Mesendoderm (in vitro differentiated cells): ENCODE measurements around the gene SPOCK3.
"Not testable (repeated sequence)": the region's sequence is repeated elsewhere in the genome, so short reads cannot be mapped to it uniquely, and the experiment has no call there.

Experiments used
- DNase-seq: peaks from one replicate; pipeline ENCODE4 v3.0.0; 2013
- H2AK5ac ChIP-seq: 2 replicates; pipeline ENCODE4 v1.6.1; 2013; ENCODE audit warnings: low read length, inconsistent platforms
- H2BK120ac ChIP-seq: 2 replicates; pipeline ENCODE4 v1.6.1; 2013; ENCODE audit warnings: low read depth, mild to moderate bottlenecking, low read length, moderate library complexity, mixed read lengths
- H2BK15ac ChIP-seq: replicated peaks from 2 replicates; pipeline ENCODE4 v1.6.1; 2013; ENCODE audit warnings: low read depth, mild to moderate bottlenecking, moderate library complexity
- H2BK5ac ChIP-seq: 2 replicates; pipeline ENCODE4 v1.6.1; 2013; ENCODE audit warnings: low read length, inconsistent platforms
- H3K18ac ChIP-seq: 2 replicates; pipeline ENCODE4 v1.6.1; 2013; ENCODE audit warnings: mild to moderate bottlenecking, low read length, mixed read lengths
- H3K23ac ChIP-seq: one replicate; pipeline ENCODE4 v1.6.1; 2013; ENCODE audit warnings: low read length
- H3K27ac ChIP-seq: 2 replicates; pipeline ENCODE4 v1.5.1; 2013; ENCODE audit warnings: low read depth, mild to moderate bottlenecking, inconsistent platforms, low read length, moderate library complexity
- H3K27me3 ChIP-seq: 2 replicates; pipeline ENCODE4 v1.6.1; 2013; ENCODE audit warnings: low read length, control low read depth, mild to moderate bottlenecking, inconsistent platforms; ENCODE audit not compliant: insufficient read depth, poor library complexity
- H3K36me3 ChIP-seq: 2 replicates; pipeline ENCODE4 v1.6.1; 2013; ENCODE audit warnings: low read length, inconsistent platforms; ENCODE audit not compliant: control insufficient read depth, insufficient read depth
- H3K4ac ChIP-seq: one replicate; pipeline ENCODE4 v1.6.1; 2013; ENCODE audit warnings: low read depth, mild to moderate bottlenecking, low read length, moderate library complexity
- H3K4me1 ChIP-seq: 2 replicates; pipeline ENCODE4 v1.6.1; 2013; ENCODE audit warnings: low read depth, low read length, inconsistent platforms; ENCODE audit not compliant: control insufficient read depth
- H3K4me2 ChIP-seq: 2 replicates; pipeline ENCODE4 v1.6.1; 2013; ENCODE audit warnings: low read length
- H3K4me3 ChIP-seq: 2 replicates; pipeline ENCODE4 v1.5.1; 2013; ENCODE audit warnings: mild to moderate bottlenecking, low read length
- H3K56ac ChIP-seq: one replicate; pipeline ENCODE4 v1.6.1; 2013; ENCODE audit warnings: low read length
- H3K79me1 ChIP-seq: 2 replicates; pipeline ENCODE4 v1.6.1; 2013; ENCODE audit warnings: low read length, inconsistent platforms
- H3K79me2 ChIP-seq: 2 replicates; pipeline ENCODE4 v1.6.1; 2013; ENCODE audit warnings: mild to moderate bottlenecking, low read length; ENCODE audit not compliant: control insufficient read depth, insufficient read depth
- H3K9ac ChIP-seq: 2 replicates; pipeline ENCODE4 v1.6.1; 2013; ENCODE audit warnings: low read length, inconsistent platforms
- H4K5ac ChIP-seq: one replicate; pipeline ENCODE4 v1.6.1; 2013; ENCODE audit warnings: low read length
- H4K8ac ChIP-seq: one replicate; pipeline ENCODE4 v1.6.1; 2013; ENCODE audit warnings: low read depth, mild to moderate bottlenecking, control low read depth, low read length, moderate library complexity
- WGBS: extraction: QIAGEN DNeasy Blood & Tissue Kit; methylation state at CpG from one replicate; pipeline ENCODE4 v1.1.7; 2013; ENCODE audit warnings: low lambda C conversion rate, missing lambda C conversion rate; ENCODE audit not compliant: insufficient coverage; ENCODE audit errors: extremely low coverage; 5-methylcytosine and 5-hydroxymethylcytosine counted together

SPOCK3 gene

DNA sequence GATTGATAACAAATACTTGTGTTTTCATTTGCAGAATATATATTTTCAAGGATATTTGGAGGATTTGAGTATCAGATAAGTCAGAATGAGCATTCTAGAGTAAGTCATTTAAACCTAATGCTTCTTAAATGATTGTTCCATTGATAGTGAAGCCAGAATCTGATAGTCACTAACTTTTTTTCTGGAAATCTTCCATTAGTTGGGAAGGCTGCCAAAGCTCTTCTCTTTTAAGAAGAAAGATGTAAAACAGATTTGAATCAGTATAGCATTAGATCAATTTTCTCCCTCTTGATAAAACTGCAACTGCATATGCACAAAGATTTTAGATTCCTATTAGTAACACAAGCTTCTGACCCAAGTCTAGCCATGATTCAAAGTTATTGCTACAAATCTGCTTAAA is 256.7 kb downstream of the SPOCK3 start:
- H3K79me2 ChIP-seq = no peaks in the 10 kb centered on the region
- no peak overlapping the region for H3K27ac ChIP-seq
- no peak overlapping the region for H3K23ac ChIP-seq
- H3K79me1 ChIP-seq = no peaks in the 10 kb centered on the region
- no peak overlapping the region for H3K4ac ChIP-seq
- no peak overlapping the region for H3K56ac ChIP-seq
- H3K18ac ChIP-seq = no peak overlapping the region
- no peak overlapping the region for H2BK120ac ChIP-seq
- H2BK15ac ChIP-seq = no peak overlapping the region
- H3K27me3 ChIP-seq = no peaks in the 10 kb centered on the region
- H3K4me1 ChIP-seq = no peaks in the 10 kb centered on the region
- no peak overlapping the region for H3K9ac ChIP-seq
- no peak overlapping the region for H4K8ac ChIP-seq
- no peak overlapping the region for H3K4me2 ChIP-seq
- no peak for DNase-seq
- no peak overlapping the region for H3K4me3 ChIP-seq
- H2BK5ac ChIP-seq = no peak overlapping the region
- H2AK5ac ChIP-seq = no peak overlapping the region
- H3K36me3 ChIP-seq = no peaks in the 10 kb centered on the region
- H4K5ac ChIP-seq = no peak overlapping the region

DNA sequence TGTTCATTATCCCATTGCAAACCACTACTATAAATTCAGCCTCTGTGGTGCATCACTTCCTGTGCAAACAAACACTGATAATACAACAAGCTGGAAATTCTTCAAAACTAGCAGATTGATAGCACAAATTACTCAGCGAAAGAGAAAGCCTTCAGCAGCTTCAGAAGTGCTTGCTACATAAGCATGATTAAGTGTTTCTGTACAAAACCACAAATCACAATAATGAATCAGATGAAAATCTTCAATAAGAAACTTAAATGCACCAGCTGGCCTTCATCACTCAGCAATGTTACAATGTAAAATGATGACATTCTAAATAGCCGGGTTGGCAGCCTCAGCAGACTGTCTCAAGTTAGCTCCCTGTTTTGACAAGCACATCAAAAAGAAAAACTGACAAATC is 262.2 kb downstream of the SPOCK3 start:
- Histone ChIP-seq H3K4me3 (no peak overlapping the region), H3K4me1 (no peaks in the 10 kb centered on the region), H3K4ac (no peak overlapping the region), H2BK120ac (no peak overlapping the region), H3K18ac (no peak overlapping the region), H3K56ac (no peak overlapping the region), H3K36me3 (no peaks in the 10 kb centered on the region), H2BK15ac (no peak overlapping the region), H3K4me2 (no peak overlapping the region), H3K9ac (no peak overlapping the region), H4K5ac (no peak overlapping the region), H3K79me2 (no peaks in the 10 kb centered on the region), H4K8ac (no peak overlapping the region), H2BK5ac (no peak overlapping the region), H3K27me3 (no peaks in the 10 kb centered on the region), H2AK5ac (no peak overlapping the region), H3K23ac (no peak overlapping the region), H3K79me1 (no peaks in the 10 kb centered on the region), H3K27ac (no peak overlapping the region)
- no CpG with 5 or more reads among the region's 2 CpGs for WGBS
- DNase-seq = no peak

DNA sequence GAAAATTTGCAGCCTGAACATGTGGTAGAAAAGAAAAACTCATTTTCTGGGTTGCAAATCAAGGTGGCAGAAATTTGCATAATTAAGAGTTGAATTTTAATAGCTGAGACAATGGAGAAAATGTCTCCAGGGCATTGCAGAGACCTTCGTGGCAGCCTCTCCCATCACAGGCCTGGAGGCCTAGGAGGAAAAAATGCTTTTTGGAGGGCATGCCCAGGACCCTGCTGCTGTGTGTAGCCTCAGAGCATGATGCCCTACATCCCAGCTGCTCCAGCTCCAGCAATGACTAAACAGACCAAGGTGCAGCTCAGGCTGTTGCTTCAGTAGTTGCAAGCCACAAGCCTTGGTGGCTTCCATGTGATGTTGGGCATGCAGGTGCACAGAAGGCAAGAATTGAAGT is 266.1 kb downstream of the SPOCK3 start:
- not testable (repeated sequence) for H2AK5ac ChIP-seq, DNase-seq, H3K79me2 ChIP-seq, H3K27me3 ChIP-seq, H3K56ac ChIP-seq, H2BK5ac ChIP-seq, H3K18ac ChIP-seq, H2BK120ac ChIP-seq, H3K4me2 ChIP-seq, H3K4me3 ChIP-seq, H4K5ac ChIP-seq, H3K4me1 ChIP-seq, H3K36me3 ChIP-seq, H3K27ac ChIP-seq, H4K8ac ChIP-seq, H2BK15ac ChIP-seq, H3K4ac ChIP-seq, H3K23ac ChIP-seq, H3K79me1 ChIP-seq, H3K9ac ChIP-seq
- WGBS = no CpG with 5 or more reads among the region's 1 CpG

DNA sequence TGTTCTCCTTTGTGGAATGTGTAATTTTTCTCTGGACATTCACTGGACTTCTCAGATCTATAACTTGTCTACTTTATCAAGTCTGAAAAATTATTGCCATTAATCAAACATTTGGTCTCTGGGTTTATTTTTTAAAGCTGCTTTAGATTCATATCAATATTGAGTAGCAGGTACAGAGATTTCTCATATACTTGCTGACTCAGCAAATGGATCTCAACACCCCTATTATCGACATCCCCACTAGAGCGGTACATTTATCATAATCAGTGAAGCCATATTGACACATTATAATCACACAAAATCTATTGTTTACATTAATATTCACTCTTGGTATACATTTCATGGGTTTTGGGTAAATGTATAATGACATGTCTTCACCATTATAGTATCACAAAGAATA is 268.7 kb downstream of the SPOCK3 start:
- H3K36me3 ChIP-seq = no peaks in the 10 kb centered on the region
- no peak overlapping the region for H3K56ac ChIP-seq
- H2BK5ac ChIP-seq = no peak overlapping the region
- no peak overlapping the region for H4K8ac ChIP-seq
- H4K5ac ChIP-seq = no peak overlapping the region
- H3K79me2 ChIP-seq = no peaks in the 10 kb centered on the region
- WGBS = no CpG with 5 or more reads among the region's 2 CpGs
- H3K4me2 ChIP-seq = no peak overlapping the region
- H3K18ac ChIP-seq = no peak overlapping the region
- no peak overlapping the region for H2AK5ac ChIP-seq
- H3K27ac ChIP-seq = no peak overlapping the region
- H3K23ac ChIP-seq = no peak overlapping the region
- no peak overlapping the region for H3K4ac ChIP-seq
- DNase-seq = no peak
- H3K79me1 ChIP-seq = no peaks in the 10 kb centered on the region
- no peaks in the 10 kb centered on the region for H3K27me3 ChIP-seq
- H3K4me3 ChIP-seq = no peak overlapping the region
- H3K4me1 ChIP-seq = no peaks in the 10 kb centered on the region
- H2BK120ac ChIP-seq = no peak overlapping the region
- no peak overlapping the region for H3K9ac ChIP-seq
- no peak overlapping the region for H2BK15ac ChIP-seq

DNA sequence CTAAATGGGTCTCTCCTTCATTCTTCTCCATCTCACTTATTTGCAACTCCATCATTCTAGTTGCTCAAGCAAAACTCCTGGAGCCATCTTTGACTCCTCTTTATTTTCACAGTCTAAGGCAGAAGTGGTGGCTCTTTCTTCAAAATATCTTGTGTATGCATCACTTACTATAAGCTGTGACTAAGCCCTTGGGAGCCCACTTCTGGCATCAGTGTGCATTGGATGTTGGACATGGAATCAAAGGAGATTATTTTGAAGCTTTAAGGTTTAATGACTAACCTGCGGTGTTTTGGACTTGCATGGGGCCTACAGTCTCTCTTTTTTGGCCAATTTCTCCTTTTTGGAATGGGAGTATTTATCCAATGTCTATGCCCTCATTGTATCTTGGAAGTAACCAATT is 276.8 kb downstream of the SPOCK3 start:
- H2AK5ac ChIP-seq = no peak overlapping the region
- no peak overlapping the region for H4K5ac ChIP-seq
- H2BK120ac ChIP-seq = no peak overlapping the region
- no peaks in the 10 kb centered on the region for H3K36me3 ChIP-seq
- H3K56ac ChIP-seq = no peak overlapping the region
- no peak overlapping the region for H3K4me3 ChIP-seq
- no peak overlapping the region for H3K23ac ChIP-seq
- no peak overlapping the region for H3K4ac ChIP-seq
- no peak overlapping the region for H2BK5ac ChIP-seq
- no peak overlapping the region for H3K27ac ChIP-seq
- H3K79me2 ChIP-seq = no peaks in the 10 kb centered on the region
- no peaks in the 10 kb centered on the region for H3K79me1 ChIP-seq
- no peak for DNase-seq
- H4K8ac ChIP-seq = no peak overlapping the region
- no peak overlapping the region for H3K4me2 ChIP-seq
- H3K27me3 ChIP-seq = no peaks in the 10 kb centered on the region
- H3K4me1 ChIP-seq = no peaks in the 10 kb centered on the region
- no peak overlapping the region for H3K9ac ChIP-seq
- H2BK15ac ChIP-seq = no peak overlapping the region
- H3K18ac ChIP-seq = no peak overlapping the region
- WGBS = no CpG with 5 or more reads among the region's 1 CpG

DNA sequence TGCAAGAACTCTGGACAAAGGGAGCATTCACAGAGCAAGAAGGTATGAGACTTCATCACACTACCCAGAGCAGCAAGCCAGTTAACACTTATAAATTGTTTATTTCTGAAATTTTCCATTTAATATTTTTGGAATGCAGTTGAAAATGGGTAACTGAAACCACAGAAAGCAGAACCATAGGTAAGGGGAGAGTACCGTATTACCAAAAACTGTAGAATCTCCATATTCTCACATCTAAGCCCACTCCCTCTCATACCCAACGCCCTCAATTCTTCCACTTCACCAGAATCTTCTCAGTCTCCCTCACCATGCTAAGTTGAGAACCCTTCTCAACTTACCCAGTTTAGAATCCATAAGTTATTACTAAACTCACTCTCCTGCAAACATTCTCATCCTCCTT is 277.8 kb downstream of the SPOCK3 start:
- Histone ChIP-seq H3K79me1 (no peaks in the 10 kb centered on the region), H3K56ac (no peak overlapping the region), H3K9ac (no peak overlapping the region), H3K23ac (no peak overlapping the region), H3K4me2 (no peak overlapping the region), H3K27me3 (no peaks in the 10 kb centered on the region), H3K79me2 (no peaks in the 10 kb centered on the region), H3K27ac (no peak overlapping the region), H3K18ac (no peak overlapping the region), H4K5ac (no peak overlapping the region), H2BK120ac (no peak overlapping the region), H2BK5ac (no peak overlapping the region), H3K36me3 (no peaks in the 10 kb centered on the region), H3K4me1 (no peaks in the 10 kb centered on the region), H2AK5ac (no peak overlapping the region), H3K4me3 (no peak overlapping the region), H3K4ac (no peak overlapping the region), H4K8ac (no peak overlapping the region), H2BK15ac (no peak overlapping the region)
- WGBS = no CpG with 5 or more reads among the region's 2 CpGs
- DNase-seq = no peak
